ENCODE data around the gene TSPYL2. TPM values are rescaled to one million over a fixed set of nuclear protein-coding genes. Genes with fewer than 3 reads are reported as not detected.

Gene TSPYL2
- total and polyA plus RNA-seq, 2 of the 8 experiments (the other 6 are each of a cell fraction or from before 2014, with no cell fraction given) = 13.4 to 13.7 TPM

DNA sequence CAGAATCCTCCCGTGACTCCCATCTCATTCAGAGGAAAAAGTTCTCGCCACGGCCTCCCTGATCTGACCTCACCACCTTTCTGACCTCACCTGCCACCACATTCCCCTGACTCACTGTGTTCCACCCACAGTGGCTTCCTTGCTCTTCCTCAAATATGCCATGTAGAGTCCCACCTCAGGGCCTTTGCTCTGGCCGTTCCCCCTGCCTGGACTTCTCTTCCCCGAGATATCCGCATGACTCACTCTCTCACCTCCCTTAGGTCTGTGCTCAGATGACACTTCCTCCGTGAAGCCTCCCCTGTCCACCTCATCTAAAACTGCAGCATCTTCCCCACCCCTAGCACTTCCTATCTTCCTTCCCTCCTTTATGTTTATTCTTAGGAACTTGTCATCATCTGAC is 7.2 kb upstream of the TSPYL2 start:
- H4K5ac ChIP-seq (ENCODE audit: insufficient read length, low read depth, low read length) = no peak overlapping the region
- no peak overlapping the region for H3K23ac ChIP-seq (ENCODE audit: insufficient read length)
- H4K20me1 ChIP-seq (replicated peaks in 1 of 2; ENCODE audit: control insufficient read depth in 1 of 2, insufficient read depth in 2 of 2, low read length in 2 of 2) = no peaks in the 10 kb centered on the region
- H3K18ac ChIP-seq (ENCODE audit: extremely low read depth, low read length) = no peak overlapping the region
- H2BK5ac ChIP-seq (ENCODE audit: low read depth, low read length) = no peak overlapping the region
- H2AFZ ChIP-seq (ENCODE audit: low read length) = no peak overlapping the region
- H3K4me3 ChIP-seq (ENCODE audit: extremely low read depth in 1 of 4, insufficient read depth in 2 of 4, low read depth in 3 of 4, low read length in 4 of 4) = no peak overlapping the region
- H2AK5ac ChIP-seq (ENCODE audit: low read depth, low read length) = no peak overlapping the region
- WGBS, 2 experiments (ENCODE audit: extremely low coverage in 1 of 2, insufficient coverage in 1 of 2, insufficient read length in 1 of 2, insufficient replicate concordance in 2 of 2, low coverage in 1 of 2, low lambda C conversion rate in 2 of 2, missing lambda C conversion rate in 1 of 2) = 91% methylated on average over 7 of the region's 7 CpGs; no CpG with 5 or more reads in 1 of the 2 experiments
- H3K9ac ChIP-seq (replicated peaks in 1 of 4; ENCODE audit: extremely low read depth in 1 of 4, low read depth in 3 of 4, low read length in 3 of 4) = no peak overlapping the region
- ChIA-PET POLR2A (ENCODE audit: partially characterized antibody) (no interaction called here), CTCF (ENCODE audit: partially characterized antibody) (no interaction called here)
- no peaks in the 10 kb centered on the region for H3K36me3 ChIP-seq (ENCODE audit: control insufficient read depth in 2 of 4, insufficient read depth in 4 of 4, low read length in 3 of 4)
- H2BK120ac ChIP-seq (replicated peaks; ENCODE audit: low read depth, low read length) = no peak overlapping the region
- H3K27me3 ChIP-seq (replicated peaks in 1 of 4; ENCODE audit: control insufficient read depth in 3 of 4, extremely low read depth in 1 of 4, insufficient read depth in 3 of 4, low read length in 3 of 4) = no peaks in the 10 kb centered on the region
- no peak for DNase-seq (ENCODE audit: low read depth in 1 of 2, low spot score in 2 of 2)
- no peak overlapping the region for H3K4me2 ChIP-seq (ENCODE audit: insufficient read depth in 1 of 2, low read depth in 2 of 2, low read length in 2 of 2)
- H3K4ac ChIP-seq (replicated peaks; ENCODE audit: insufficient read length, low read depth, low read length) = no peak overlapping the region
- no peak overlapping the region for H3K14ac ChIP-seq (ENCODE audit: insufficient read length)
- H4K91ac ChIP-seq (replicated peaks; ENCODE audit: insufficient read length, low read length) = no peak overlapping the region
- no peak for FAIRE-seq
- H3K23me2 ChIP-seq (ENCODE audit: low read depth, low read length) = peaks cover 3% of the 10 kb centered on the region; the same call in 1 of the 2 replicates
- no peak overlapping the region for H3K56ac ChIP-seq (replicated peaks; ENCODE audit: insufficient read length, low read depth, low read length)
- no peak overlapping the region for H2BK15ac ChIP-seq (ENCODE audit: low read length)
- no peak overlapping the region for H2BK12ac ChIP-seq (ENCODE audit: low read depth, low read length)
- H3K79me2 ChIP-seq (ENCODE audit: control insufficient read depth in 1 of 2, insufficient read depth in 2 of 2, low read length in 2 of 2) = no peaks in the 10 kb centered on the region
- H4K8ac ChIP-seq (ENCODE audit: extremely low read depth, insufficient read depth, low read length) = no peak overlapping the region
- no peaks in the 10 kb centered on the region for H3K79me1 ChIP-seq (ENCODE audit: low read depth, low read length)
- H3K27ac ChIP-seq (ENCODE audit: low read depth, low read length) = no peak overlapping the region
- H3K9me3 ChIP-seq (ENCODE audit: insufficient read depth in 2 of 2, low read depth in 1 of 2, low read length in 1 of 2) = no peaks in the 10 kb centered on the region
- TF ChIP-seq, protein P1, sequence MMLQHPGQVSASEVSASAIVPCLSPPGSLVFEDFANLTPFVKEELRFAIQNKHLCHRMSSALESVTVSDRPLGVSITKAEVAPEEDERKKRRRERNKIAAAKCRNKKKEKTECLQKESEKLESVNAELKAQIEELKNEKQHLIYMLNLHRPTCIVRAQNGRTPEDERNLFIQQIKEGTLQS (IDR thresholded peaks at IDR 0.05; ENCODE audit: insufficient read depth, low read depth, low read length) = no peak
- TF ChIP-seq JUN (IDR thresholded peaks at IDR 0.05; ENCODE audit: low read depth, low read length) (no peak), HDAC6 (IDR thresholded peaks at IDR 0.05; ENCODE audit: low read depth, low read length) (no peak), BACH1 (IDR thresholded peaks at IDR 0.05; ENCODE audit: low read length) (no peak), RXRA (IDR thresholded peaks at IDR 0.05; ENCODE audit: insufficient read depth, low read depth, low read length) (no peak), GTF2F1 (IDR thresholded peaks at IDR 0.05; ENCODE audit: borderline replicate concordance, low read depth, low read length) (no peak), EGR1 (IDR thresholded peaks at IDR 0.05; ENCODE audit: borderline replicate concordance, low read depth, low read length) (no peak), CBX8 (IDR thresholded peaks at IDR 0.05; ENCODE audit: borderline replicate concordance, low read depth, low read length) (no peak), NANOG (IDR thresholded peaks at IDR 0.05; ENCODE audit: insufficient read depth, low read depth, low read length, poor library complexity, severe bottlenecking) (no peak), SP1 (IDR thresholded peaks at IDR 0.05; ENCODE audit: low read depth, low read length) (no peak), POLR2AphosphoS5 (IDR thresholded peaks at IDR 0.05; ENCODE audit: low read depth, low read length) (no peak), JUND (IDR thresholded peaks at IDR 0.05; ENCODE audit: low read length) (no peak)
- H2BK20ac ChIP-seq (ENCODE audit: low read length) = no peak overlapping the region
- H3K4me1 ChIP-seq (replicated peaks in 1 of 4; ENCODE audit: control insufficient read depth in 3 of 4, insufficient read depth in 4 of 4, low read length in 3 of 4) = peaks cover 0 to 5% (median 1%) of the 10 kb centered on the region in 4 experiments; a peak in 2 of 7 replicates
